GM12865 (cell line): ENCODE data around the gene NFATC1.

Experiments used
- DNase-seq: peaks from one replicate; pipeline ENCODE4 v3.0.0; 2010; ENCODE audit warnings: low read depth
- H3K4me3 ChIP-seq: 2 replicates; pipeline ENCODE4 v1.5.1; 2011; ENCODE audit warnings: mild to moderate bottlenecking, low read depth, low read length, control low read depth
- TF ChIP-seq, protein P1 (sequence below): IDR thresholded peaks from 2 replicates; pipeline ENCODE4 v1.5.1; 2011; ENCODE audit warnings: low read length, control low read depth, low read depth, inconsistent platforms; ENCODE audit not compliant: insufficient read depth; ENCODE audit errors: missing control alignments

Gene NFATC1

GRCh38 chr18:79564441-79564840, 168.7 kb downstream of the NFATC1 start:
- TF ChIP-seq, protein P1, sequence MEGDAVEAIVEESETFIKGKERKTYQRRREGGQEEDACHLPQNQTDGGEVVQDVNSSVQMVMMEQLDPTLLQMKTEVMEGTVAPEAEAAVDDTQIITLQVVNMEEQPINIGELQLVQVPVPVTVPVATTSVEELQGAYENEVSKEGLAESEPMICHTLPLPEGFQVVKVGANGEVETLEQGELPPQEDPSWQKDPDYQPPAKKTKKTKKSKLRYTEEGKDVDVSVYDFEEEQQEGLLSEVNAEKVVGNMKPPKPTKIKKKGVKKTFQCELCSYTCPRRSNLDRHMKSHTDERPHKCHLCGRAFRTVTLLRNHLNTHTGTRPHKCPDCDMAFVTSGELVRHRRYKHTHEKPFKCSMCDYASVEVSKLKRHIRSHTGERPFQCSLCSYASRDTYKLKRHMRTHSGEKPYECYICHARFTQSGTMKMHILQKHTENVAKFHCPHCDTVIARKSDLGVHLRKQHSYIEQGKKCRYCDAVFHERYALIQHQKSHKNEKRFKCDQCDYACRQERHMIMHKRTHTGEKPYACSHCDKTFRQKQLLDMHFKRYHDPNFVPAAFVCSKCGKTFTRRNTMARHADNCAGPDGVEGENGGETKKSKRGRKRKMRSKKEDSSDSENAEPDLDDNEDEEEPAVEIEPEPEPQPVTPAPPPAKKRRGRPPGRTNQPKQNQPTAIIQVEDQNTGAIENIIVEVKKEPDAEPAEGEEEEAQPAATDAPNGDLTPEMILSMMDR: no peak
- no peak overlapping the region for H3K4me3 ChIP-seq
- DNase-seq: no peak

- no peak for DNase-seq
- TF ChIP-seq, protein P1: no peak
- H3K4me3 ChIP-seq: no peak overlapping the region
Measured at GRCh38 chr18:79566771-79567431, 171.2 kb downstream of the NFATC1 start.

GRCh38 chr18:79567481-79568147, 171.9 kb downstream of the NFATC1 start:
- TF ChIP-seq, protein P1: no peak
- H3K4me3 ChIP-seq: no peak overlapping the region
- DNase-seq: no peak

- TF ChIP-seq, protein P1: no peak
- no peak overlapping the region for H3K4me3 ChIP-seq
- DNase-seq: no peak
Measured at GRCh38 chr18:79568543-79569205, 172.9 kb downstream of the NFATC1 start.

- DNase-seq: no peak
- TF ChIP-seq, protein P1: no peak
Measured at GRCh38 chr18:79569720-79570119, 174.0 kb downstream of the NFATC1 start.

GRCh38 chr18:79570266-79571201, 174.8 kb downstream of the NFATC1 start:
- no peak for DNase-seq
- no peak overlapping the region for H3K4me3 ChIP-seq
- TF ChIP-seq, protein P1: no peak

More at GRCh38 chr18:79569720-79570119, 174.0 kb downstream of the NFATC1 start:
- H3K4me3 ChIP-seq: no peak overlapping the region
